ENCODE data around the gene ZP4.

Gene ZP4

GRCh38 chr1:237890822-237891221, at the start of gene ZP4:
Gene ZP4 (minus strand): TSS chr1:237890922. CDS start chr1:237890635, 287 bp downstream.
- DNase-seq (ENCODE audit: low spot score), result no peak

GRCh38 chr1:237938553-237938952, 47.8 kb upstream of the ZP4 start:
- no peak for DNase-seq (ENCODE audit: low spot score)

GRCh38 chr1:237938068-237938467, 47.3 kb upstream of the ZP4 start:
- no peak for DNase-seq (ENCODE audit: low spot score)

GRCh38 chr1:237932816-237933215, 42.1 kb upstream of the ZP4 start:
- no peak for DNase-seq (ENCODE audit: low spot score)

- DNase-seq (ENCODE audit: low spot score), result no peak
These were observed 40.9 kb upstream of the ZP4 start for GRCh38 chr1:237931581-237931980.

- no peak for DNase-seq (ENCODE audit: low spot score)
These were observed 36.5 kb upstream of the ZP4 start for GRCh38 chr1:237927198-237927597.

- DNase-seq (ENCODE audit: low spot score), result no peak
These were observed 30.6 kb upstream of the ZP4 start for GRCh38 chr1:237921306-237921705.

- no peak for DNase-seq (ENCODE audit: low spot score)
These were observed 22.6 kb upstream of the ZP4 start for GRCh38 chr1:237913345-237913744.

GRCh38 chr1:237911911-237912310, 21.2 kb upstream of the ZP4 start:
- no peak for DNase-seq (ENCODE audit: low spot score)

- no peak for DNase-seq (ENCODE audit: low spot score)
These were observed 20.1 kb upstream of the ZP4 start for GRCh38 chr1:237910834-237911233.

- no peak for DNase-seq (ENCODE audit: low spot score)
These were observed 13.2 kb upstream of the ZP4 start for GRCh38 chr1:237903961-237904360.

- DNase-seq (ENCODE audit: low spot score), result no peak
These were observed 12.4 kb upstream of the ZP4 start for GRCh38 chr1:237902960-237903743.

- DNase-seq (ENCODE audit: low spot score), result peak; percentile 24
These were observed 10.7 kb upstream of the ZP4 start for GRCh38 chr1:237901299-237901934.

GRCh38 chr1:237895630-237896029, 4.9 kb upstream of the ZP4 start:
- no peak for DNase-seq (ENCODE audit: low spot score)

- DNase-seq (ENCODE audit: low spot score), result no peak
These were observed 3.4 kb upstream of the ZP4 start for GRCh38 chr1:237894131-237894530.

- DNase-seq (ENCODE audit: low spot score), result no peak
These were observed 1.3 kb upstream of the ZP4 start for GRCh38 chr1:237891979-237892378.

GRCh38 chr1:237891266-237891665, 544 bp upstream of the ZP4 start:
- no peak for DNase-seq (ENCODE audit: low spot score)

GRCh38 chr1:237890416-237890815, 306 bp downstream of the ZP4 start:
- no peak for DNase-seq (ENCODE audit: low spot score)

- DNase-seq (ENCODE audit: low spot score), result no peak
These were observed 2.6 kb downstream of the ZP4 start for GRCh38 chr1:237888143-237888542.

- no peak for DNase-seq (ENCODE audit: low spot score)
These were observed 3.2 kb downstream of the ZP4 start for GRCh38 chr1:237887542-237887941.

GRCh38 chr1:237884237-237884636, 6.5 kb downstream of the ZP4 start:
- DNase-seq (ENCODE audit: low spot score), result no peak

GRCh38 chr1:237879195-237879594, 11.5 kb downstream of the ZP4 start:
- no peak for DNase-seq (ENCODE audit: low spot score)

- DNase-seq (ENCODE audit: low spot score), result no peak
These were observed 12.3 kb downstream of the ZP4 start for GRCh38 chr1:237878406-237878805.

- peak; percentile 13 for DNase-seq (ENCODE audit: low spot score)
These were observed 13.1 kb downstream of the ZP4 start for GRCh38 chr1:237877631-237878030.

Data from globus pallidus (tissue), 1 donor.